Measurements from ENCODE around the gene TSC22D1. TPM values are rescaled to one million over a fixed set of nuclear protein-coding genes. Genes with fewer than 3 reads are reported as not detected.
A peak's percentile ranks its signal among the peaks of the same experiment; 100 is the strongest.

The TSC22D1 gene
- total RNA-seq, 4 donors from 2014 or later = 70.1 to 194 (median 152) TPM

DNA sequence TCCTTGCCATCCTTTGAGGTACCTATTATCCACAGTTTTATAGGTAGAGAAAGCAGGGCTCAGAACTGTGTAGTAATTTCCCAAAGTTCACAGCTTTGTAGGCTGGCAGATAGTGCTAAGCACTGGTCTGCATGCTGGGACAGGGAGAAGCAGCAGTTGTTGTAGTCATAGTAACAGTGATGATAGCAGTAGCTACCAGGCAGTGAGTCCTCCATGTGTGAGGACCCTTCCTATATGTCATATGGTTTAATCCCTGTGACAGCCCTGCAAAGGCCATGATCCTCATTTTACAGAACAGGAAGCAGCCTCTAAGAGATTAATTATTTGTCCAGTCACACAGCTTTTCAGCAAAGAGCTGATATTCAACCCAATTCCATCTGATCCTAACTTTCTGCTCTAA, 181.5 kb downstream of the TSC22D1 start:
- DNase-seq = no peak
- H3K27me3 ChIP-seq = no peaks in the 10 kb centered on the region
- no peaks in the 10 kb centered on the region for H3K4me1 ChIP-seq
- no peaks in the 10 kb centered on the region for H3K9me3 ChIP-seq
- H3K27ac ChIP-seq = no peak overlapping the region
- no peaks in the 10 kb centered on the region for H3K36me3 ChIP-seq
- TF ChIP-seq, protein P1, sequence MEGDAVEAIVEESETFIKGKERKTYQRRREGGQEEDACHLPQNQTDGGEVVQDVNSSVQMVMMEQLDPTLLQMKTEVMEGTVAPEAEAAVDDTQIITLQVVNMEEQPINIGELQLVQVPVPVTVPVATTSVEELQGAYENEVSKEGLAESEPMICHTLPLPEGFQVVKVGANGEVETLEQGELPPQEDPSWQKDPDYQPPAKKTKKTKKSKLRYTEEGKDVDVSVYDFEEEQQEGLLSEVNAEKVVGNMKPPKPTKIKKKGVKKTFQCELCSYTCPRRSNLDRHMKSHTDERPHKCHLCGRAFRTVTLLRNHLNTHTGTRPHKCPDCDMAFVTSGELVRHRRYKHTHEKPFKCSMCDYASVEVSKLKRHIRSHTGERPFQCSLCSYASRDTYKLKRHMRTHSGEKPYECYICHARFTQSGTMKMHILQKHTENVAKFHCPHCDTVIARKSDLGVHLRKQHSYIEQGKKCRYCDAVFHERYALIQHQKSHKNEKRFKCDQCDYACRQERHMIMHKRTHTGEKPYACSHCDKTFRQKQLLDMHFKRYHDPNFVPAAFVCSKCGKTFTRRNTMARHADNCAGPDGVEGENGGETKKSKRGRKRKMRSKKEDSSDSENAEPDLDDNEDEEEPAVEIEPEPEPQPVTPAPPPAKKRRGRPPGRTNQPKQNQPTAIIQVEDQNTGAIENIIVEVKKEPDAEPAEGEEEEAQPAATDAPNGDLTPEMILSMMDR (IDR thresholded peaks at IDR 0.05) = no peak
- TF ChIP-seq POLR2A (IDR thresholded peaks at IDR 0.05) = no peak
- H3K4me3 ChIP-seq = no peak overlapping the region

DNA sequence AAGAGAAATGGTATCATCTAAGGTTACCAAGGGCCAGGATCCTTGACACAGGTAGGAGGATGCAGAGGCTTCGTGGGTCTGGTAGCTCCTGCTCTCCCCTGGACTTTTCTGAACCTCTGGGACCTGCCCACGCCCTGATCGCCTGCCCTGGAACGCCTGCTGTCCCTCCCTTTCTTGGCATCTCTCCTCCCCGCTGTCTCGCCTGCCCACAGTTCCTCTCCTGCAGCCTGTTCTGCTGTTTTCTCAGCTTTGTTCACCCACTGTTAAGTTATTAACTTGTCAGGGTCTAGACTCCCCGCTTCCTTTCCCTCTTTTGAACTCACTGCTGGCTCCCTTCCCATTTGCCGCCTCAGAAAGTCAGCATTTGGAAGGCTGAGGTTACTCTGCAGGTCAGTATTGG, 182.7 kb downstream of the TSC22D1 start:
- no peak overlapping the region for H3K4me3 ChIP-seq
- no peaks in the 10 kb centered on the region for H3K27me3 ChIP-seq
- no peaks in the 10 kb centered on the region for H3K36me3 ChIP-seq
- peak in 2 of 3 donors; percentile 52 to 63 for DNase-seq
- TF ChIP-seq, protein P1 (IDR thresholded peaks at IDR 0.05) = no peak
- no peak for TF ChIP-seq POLR2A (IDR thresholded peaks at IDR 0.05)
- H3K4me1 ChIP-seq = no peaks in the 10 kb centered on the region
- no peaks in the 10 kb centered on the region for H3K9me3 ChIP-seq
- no peak overlapping the region for H3K27ac ChIP-seq

DNA sequence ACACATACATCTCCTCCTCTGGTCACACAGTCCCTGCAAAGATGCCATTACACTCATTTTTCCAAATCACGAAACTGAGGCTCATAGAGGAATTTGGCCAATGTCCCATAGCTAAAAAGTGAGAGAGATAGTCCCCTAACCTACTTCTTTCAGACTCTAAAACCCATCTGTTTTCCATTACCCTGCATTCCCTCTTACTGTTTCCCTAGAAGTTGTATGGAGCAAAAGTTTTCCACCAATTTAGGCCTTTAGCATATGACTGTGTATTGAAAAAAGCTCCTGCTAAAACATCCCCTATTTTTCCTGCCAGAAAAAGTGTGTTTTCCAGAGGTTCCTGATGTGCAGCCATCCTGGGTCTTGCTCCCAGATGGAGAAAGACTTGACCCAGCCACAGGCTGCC, 186.3 kb downstream of the TSC22D1 start:
- Histone ChIP-seq H3K4me3 (no peak overlapping the region), H3K27me3 (no peaks in the 10 kb centered on the region), H3K4me1 (no peaks in the 10 kb centered on the region), H3K36me3 (no peaks in the 10 kb centered on the region), H3K9me3 (no peaks in the 10 kb centered on the region), H3K27ac (no peak overlapping the region)
- no peak for DNase-seq
- TF ChIP-seq POLR2A (IDR thresholded peaks at IDR 0.05) = no peak
- TF ChIP-seq, protein P1 (IDR thresholded peaks at IDR 0.05) = no peak

GRCh38 chr13:44389060-44389666, 187.0 kb downstream of the TSC22D1 start:
- Histone ChIP-seq H3K9me3 (no peaks in the 10 kb centered on the region), H3K36me3 (no peaks in the 10 kb centered on the region), H3K4me1 (no peaks in the 10 kb centered on the region), H3K27me3 (no peaks in the 10 kb centered on the region), H3K27ac (no peak overlapping the region), H3K4me3 (no peak overlapping the region)
- no peak for DNase-seq
- TF ChIP-seq, protein P1 (IDR thresholded peaks at IDR 0.05) = no peak
- TF ChIP-seq POLR2A (IDR thresholded peaks at IDR 0.05) = no peak

GRCh38 chr13:44388427-44389059, 187.6 kb downstream of the TSC22D1 start:
- no peaks in the 10 kb centered on the region for H3K36me3 ChIP-seq
- H3K27me3 ChIP-seq = no peaks in the 10 kb centered on the region
- no peak for TF ChIP-seq POLR2A (IDR thresholded peaks at IDR 0.05)
- TF ChIP-seq, protein P1 (IDR thresholded peaks at IDR 0.05) = no peak
- H3K9me3 ChIP-seq = no peaks in the 10 kb centered on the region
- no peak overlapping the region for H3K27ac ChIP-seq
- no peak for DNase-seq
- no peaks in the 10 kb centered on the region for H3K4me1 ChIP-seq
- no peak overlapping the region for H3K4me3 ChIP-seq

Data from Peyer's patch (tissue), 4 donors.